Measurements from ENCODE around the gene MAP9.
"Not testable (repeated sequence)": the region's sequence is repeated elsewhere in the genome, so short reads cannot be mapped to it uniquely, and the experiment has no call there.

Gene MAP9

GRCh38 chr4:155376387-155377268, at the start of gene MAP9:
TSS of gene MAP9 (minus strand) at chr4:155376965. CDS start at chr4:155375850, 1,115 bp downstream.
- peak; percentile 92 for DNase-seq

DNA sequence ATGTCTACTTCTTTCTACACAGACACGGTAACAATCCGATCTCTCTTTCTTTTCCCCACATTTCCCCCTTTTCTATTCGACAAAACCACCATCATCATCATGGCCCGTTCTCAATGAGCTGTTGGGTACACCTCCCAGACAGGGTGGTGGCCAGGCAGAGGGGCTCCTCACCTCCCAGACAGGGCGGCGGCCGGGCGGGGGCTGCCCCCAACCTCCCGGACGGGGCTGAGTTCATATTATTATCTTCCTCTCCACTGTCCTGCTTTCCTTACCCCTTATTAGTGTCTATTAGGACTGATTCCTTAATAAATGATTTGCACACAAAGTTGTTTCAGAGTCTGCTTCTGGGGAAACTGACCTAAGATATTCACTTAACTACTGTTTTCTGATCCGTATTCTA, 48.0 kb upstream of the MAP9 start:
- DNase-seq = not testable (repeated sequence)

DNA sequence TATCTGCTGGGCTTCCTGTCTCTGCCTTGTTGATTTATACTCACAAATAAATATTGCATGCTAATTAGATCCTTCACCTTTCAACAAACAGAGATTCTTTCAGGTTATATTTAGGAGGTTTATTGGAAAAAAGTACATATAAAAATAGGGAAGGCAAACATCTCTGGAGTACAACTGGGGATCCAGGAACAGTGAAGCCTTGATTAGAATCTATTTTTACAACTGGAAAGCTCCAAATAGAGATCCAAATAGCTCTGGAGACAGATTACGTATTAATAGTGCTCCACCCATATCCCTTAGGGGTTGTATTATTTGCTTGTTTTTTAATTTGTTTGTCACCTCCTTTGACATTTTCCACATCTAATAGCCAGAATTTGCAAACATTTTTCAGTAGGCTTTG, 46.9 kb upstream of the MAP9 start:
- DNase-seq = no peak

- no peak for DNase-seq
Observed at GRCh38 chr4:155419266-155419665, 42.5 kb upstream of the MAP9 start.

GRCh38 chr4:155415662-155416061, 38.9 kb upstream of the MAP9 start:
- DNase-seq = no peak

- DNase-seq = no peak
Observed at GRCh38 chr4:155413451-155413850, 36.7 kb upstream of the MAP9 start.

- DNase-seq = no peak
Observed at GRCh38 chr4:155411546-155411945, 34.8 kb upstream of the MAP9 start.

- no peak for DNase-seq
Observed at GRCh38 chr4:155408796-155409195, 32.0 kb upstream of the MAP9 start.

DNA sequence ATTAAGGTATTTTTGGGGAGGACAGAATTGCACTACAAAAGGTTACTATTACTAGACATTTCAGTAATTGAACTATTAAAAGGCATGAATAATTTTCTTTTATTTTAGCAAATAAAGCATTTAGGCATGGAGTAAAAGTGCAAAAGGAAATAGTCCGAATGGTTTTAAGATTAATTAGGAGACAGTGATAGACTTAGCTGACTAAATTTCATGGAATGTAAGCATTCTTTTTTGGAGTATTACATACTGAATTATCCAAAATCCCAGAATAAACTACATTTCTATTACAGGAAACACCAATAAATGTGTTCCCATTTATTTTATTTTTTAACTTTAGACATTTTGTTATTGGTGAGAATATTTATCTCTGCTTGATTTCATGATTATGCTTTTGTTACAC, 30.7 kb upstream of the MAP9 start:
- no peak for DNase-seq

DNA sequence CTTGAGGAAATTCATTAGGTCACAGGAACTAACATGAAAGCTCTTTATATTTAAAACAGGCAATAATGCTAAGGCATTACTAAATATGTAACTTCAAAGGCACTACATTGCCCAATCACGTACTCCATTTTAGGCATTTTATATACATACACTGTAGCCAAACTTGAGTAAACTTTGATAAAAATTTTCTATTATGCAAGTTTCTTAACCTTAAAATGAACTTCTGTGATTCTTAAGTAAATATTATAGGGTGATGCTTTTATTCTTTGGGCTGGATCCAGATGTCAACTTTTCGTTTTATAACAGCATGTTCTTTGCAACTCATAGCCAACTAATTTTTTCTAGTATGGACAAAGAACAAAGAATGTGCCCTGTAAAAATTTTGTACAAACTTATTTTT, 28.3 kb upstream of the MAP9 start:
- no peak for DNase-seq

- no peak for DNase-seq
Observed at GRCh38 chr4:155403886-155404285, 27.1 kb upstream of the MAP9 start.

- DNase-seq = no peak
Observed at GRCh38 chr4:155402941-155403340, 26.2 kb upstream of the MAP9 start.

- no peak for DNase-seq
Observed at GRCh38 chr4:155400893-155401292, 24.1 kb upstream of the MAP9 start.

DNA sequence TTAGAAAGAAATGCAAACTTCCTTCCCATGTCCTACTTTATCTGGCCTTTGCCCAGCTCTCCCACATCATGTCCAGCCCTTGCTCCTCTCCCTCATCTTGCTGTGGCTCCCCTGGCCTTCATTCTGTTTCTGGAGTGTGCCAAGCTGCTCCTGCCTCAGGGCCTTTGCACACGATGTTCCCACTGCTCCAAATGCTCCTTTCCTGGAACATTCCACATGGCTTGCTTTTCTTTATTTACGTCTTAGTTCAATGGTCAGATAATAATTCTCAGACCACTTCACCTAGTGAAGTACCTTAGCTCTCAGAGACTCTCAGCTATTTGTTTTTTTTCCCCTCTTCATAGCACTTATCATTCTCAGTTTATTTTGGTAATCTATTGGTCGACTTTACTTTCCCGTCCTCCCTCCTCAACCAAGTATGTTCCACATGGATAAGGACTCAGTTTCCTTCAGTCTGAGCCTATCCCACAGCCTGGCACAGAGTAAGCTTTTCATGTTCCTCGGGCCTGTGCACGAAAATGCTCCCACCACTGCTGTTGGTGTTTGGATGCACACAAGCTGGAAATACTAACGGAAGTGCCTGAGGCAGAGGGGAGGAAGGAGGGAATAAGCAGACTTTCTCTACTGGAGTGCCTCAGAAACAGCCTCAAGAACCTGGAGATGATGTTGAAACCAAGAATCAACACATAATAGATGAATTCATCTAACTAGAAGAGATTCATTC, 23.4 kb upstream of the MAP9 start:
- DNase-seq = no peak

DNA sequence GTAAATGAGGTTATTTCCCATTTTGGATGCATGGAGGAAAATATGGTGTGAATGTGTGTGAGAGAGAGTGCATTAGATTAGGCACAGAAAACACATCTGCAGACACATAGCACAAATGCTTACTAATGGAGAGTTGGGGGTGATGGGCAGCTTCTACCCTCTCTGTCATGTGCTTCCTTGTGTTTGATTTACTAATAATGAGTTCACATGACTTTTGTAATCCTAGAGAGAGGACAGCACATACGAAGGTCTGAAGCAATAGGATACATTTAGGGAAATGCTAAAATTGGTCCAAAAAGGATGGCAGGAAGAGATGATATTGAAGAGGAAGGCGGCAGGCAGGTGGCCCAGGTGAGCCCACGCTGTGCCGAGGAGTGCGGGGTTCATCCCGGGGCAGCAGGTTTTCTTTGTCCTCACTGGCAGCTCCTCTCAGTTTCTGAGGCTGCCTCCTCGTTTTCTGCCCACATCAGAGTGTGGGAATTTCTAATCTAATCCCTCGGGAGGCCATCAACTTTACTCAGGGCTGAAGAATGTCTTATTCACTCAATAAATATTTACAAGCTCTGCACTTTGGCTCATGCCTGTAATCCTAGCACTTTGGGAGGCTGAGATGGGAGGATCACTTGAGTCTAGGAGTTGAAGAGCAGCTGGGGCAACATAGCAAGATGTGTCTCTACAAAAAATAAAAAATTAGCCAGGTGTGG, 15.9 kb upstream of the MAP9 start:
- DNase-seq = no peak

GRCh38 chr4:155391932-155392331, 15.2 kb upstream of the MAP9 start:
- DNase-seq = no peak

DNA sequence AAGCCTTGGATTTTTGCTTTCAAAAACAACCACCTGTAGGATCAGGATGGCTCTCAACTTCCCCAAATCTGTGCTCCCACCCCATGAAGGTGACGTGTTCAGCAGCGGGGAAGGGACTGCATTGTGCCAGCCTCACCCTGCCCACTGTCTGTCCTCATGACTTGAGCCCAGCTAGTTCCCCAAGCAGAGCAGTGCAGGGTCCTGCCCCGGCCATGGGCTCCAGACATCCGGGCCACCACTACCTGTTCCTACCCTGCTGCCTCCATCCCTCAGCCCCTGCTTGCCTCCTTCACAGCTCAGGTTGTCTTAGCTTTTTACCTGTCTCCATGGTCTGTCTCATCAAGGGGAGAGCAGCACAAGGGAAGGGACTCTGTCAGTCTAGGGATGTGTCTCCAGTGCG, 11.4 kb upstream of the MAP9 start:
- DNase-seq = no peak

- DNase-seq = no peak
Observed at GRCh38 chr4:155383541-155383940, 6.8 kb upstream of the MAP9 start.

- no peak for DNase-seq
Observed at GRCh38 chr4:155377276-155377675, 511 bp upstream of the MAP9 start.

- DNase-seq = no peak
Observed at GRCh38 chr4:155371432-155372043, 5.2 kb downstream of the MAP9 start.

- no peak for DNase-seq
Observed at GRCh38 chr4:155367608-155368007, 9.2 kb downstream of the MAP9 start.

DNA sequence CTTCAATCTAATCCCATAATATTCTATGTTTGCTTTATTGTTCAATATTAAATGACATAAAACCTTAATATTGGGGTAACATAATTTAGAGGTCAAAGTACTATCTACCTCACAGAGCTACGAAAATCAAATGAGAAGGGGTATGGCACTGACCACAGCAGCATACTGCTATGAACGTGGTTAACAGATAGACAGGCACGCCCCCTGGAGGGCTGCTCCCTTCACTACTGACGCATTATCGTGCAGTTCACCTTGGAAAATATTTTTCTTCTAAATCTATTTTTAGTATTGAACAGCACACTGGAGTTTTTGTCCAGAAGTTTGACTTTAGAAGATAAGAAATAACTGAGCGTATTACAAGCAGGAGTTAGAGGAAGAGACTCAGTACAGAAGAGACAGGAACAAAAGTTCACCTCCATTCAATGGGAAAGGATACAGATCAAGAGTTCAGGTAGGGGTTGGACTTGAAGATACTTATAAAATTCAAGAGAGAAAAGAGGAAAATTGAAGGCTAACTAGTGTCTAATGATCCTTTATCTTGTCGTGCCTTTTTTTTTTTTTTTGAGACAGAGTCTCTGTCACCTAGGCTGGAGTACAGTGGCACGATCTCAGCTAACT, 22.7 kb downstream of the MAP9 start:
- no peak for DNase-seq

GRCh38 chr4:155342142-155342541, 34.6 kb downstream of the MAP9 start:
- no peak for DNase-seq
